ENCODE data around the gene SGCG.
"Not testable (repeated sequence)": the region's sequence is repeated elsewhere in the genome, so short reads cannot be mapped to it uniquely, and the experiment has no call there.

SGCG gene

DNA sequence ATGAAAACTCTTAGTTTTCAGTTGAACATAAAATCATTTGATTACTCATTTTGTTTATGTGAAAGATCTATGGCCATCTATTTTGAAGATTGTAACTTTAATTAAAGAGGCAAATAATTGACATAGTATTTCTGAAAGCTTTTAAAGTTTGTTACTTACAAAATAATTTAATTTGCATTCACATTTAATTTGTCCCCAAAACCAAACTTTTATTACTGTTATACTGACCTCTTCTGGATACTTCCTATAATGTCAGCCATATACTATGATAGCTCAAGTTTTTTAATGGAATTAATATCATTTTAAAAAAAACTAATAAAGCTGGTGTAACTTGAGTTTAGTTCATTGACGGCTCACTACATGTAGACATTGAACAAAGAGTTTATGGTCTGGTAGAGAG, 4.9 kb upstream of the SGCG start:
- no peaks in the 10 kb centered on the region for H3K27me3 Mint-ChIP-seq
- no peaks in the 10 kb centered on the region for H3K4me1 Mint-ChIP-seq
- H3K27ac Mint-ChIP-seq, result no peak overlapping the region
- DNase-seq, result no peak
- no peak overlapping the region for H3K4me3 Mint-ChIP-seq
- CTCF ChIA-PET, result no interaction called here
- no peaks in the 10 kb centered on the region for H3K9me3 Mint-ChIP-seq
- H3K36me3 Mint-ChIP-seq, result no peaks in the 10 kb centered on the region

- H3K27ac Mint-ChIP-seq, result no peak overlapping the region
- CTCF ChIA-PET, result no interaction called here
- no peaks in the 10 kb centered on the region for H3K4me1 Mint-ChIP-seq
- no peaks in the 10 kb centered on the region for H3K36me3 Mint-ChIP-seq
- no peak for DNase-seq
- H3K4me3 Mint-ChIP-seq, result no peak overlapping the region
- H3K27me3 Mint-ChIP-seq, result no peaks in the 10 kb centered on the region
- H3K9me3 Mint-ChIP-seq, result no peaks in the 10 kb centered on the region
Observed at GRCh38 chr13:23182142-23182541, 1.4 kb downstream of the SGCG start.

DNA sequence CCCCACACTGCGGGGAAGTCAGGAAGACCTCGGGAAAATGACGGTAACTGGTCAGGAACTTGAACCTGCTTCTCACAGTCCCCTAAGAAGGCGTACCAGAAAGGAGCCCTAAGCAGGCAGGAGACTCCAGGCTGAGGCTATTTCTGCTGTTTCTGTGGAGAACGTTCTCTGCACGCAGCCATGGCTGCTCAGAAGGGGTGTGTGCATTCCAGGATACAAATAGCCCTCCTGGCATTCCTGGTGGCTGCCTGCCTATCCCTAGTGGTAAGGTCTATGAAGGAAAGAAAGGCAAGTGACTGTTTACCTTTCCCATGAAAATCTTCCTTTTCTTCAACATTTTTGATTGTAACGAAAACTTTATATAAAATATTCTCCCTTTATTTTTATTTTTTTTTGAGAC, 2.5 kb downstream of the SGCG start:
- no peak overlapping the region for H3K4me3 Mint-ChIP-seq
- no peak for DNase-seq
- H3K27me3 Mint-ChIP-seq, result no peaks in the 10 kb centered on the region
- H3K36me3 Mint-ChIP-seq, result no peaks in the 10 kb centered on the region
- CTCF ChIA-PET, result no interaction called here
- H3K27ac Mint-ChIP-seq, result no peak overlapping the region
- no peaks in the 10 kb centered on the region for H3K4me1 Mint-ChIP-seq
- no peaks in the 10 kb centered on the region for H3K9me3 Mint-ChIP-seq

GRCh38 chr13:23185542-23185941, 4.8 kb downstream of the SGCG start:
- Mint-ChIP-seq H3K27ac (no peak overlapping the region), H3K4me3 (no peak overlapping the region), H3K4me1 (no peaks in the 10 kb centered on the region), H3K27me3 (no peaks in the 10 kb centered on the region), H3K36me3 (no peaks in the 10 kb centered on the region), H3K9me3 (no peaks in the 10 kb centered on the region)
- no peak for DNase-seq
- CTCF ChIA-PET, result no interaction called here

DNA sequence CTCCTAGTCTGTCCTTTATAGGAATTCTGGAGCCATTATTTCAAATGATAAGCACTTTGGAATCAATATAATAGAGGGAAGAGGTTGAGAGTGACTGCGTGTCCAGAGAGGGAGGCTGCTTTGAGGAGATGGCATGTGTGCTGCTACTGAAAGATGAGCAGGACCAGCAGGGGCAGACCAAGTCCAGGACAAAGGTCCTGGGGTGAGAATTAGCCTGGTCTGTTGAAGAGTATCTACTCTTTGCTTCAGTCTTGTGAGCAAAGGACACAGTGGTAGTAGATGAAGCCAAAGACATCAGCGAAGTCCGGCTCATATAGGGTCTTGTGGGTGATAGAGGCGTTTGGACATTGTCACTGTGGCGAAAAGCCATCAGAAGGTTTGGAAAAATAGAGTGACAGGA, 21.1 kb downstream of the SGCG start:
- H3K27ac Mint-ChIP-seq, result no peak overlapping the region
- DNase-seq, result no peak
- H3K4me3 Mint-ChIP-seq, result no peak overlapping the region
- peaks cover 8% of the 10 kb centered on the region for H3K27me3 Mint-ChIP-seq
- no peaks in the 10 kb centered on the region for H3K4me1 Mint-ChIP-seq
- CTCF ChIA-PET, result no interaction called here
- H3K9me3 Mint-ChIP-seq, result no peaks in the 10 kb centered on the region
- no peaks in the 10 kb centered on the region for H3K36me3 Mint-ChIP-seq

- CTCF ChIA-PET, result no interaction called here
- peaks cover 8% of the 10 kb centered on the region for H3K27me3 Mint-ChIP-seq
- H3K4me1 Mint-ChIP-seq, result no peaks in the 10 kb centered on the region
- no peak overlapping the region for H3K27ac Mint-ChIP-seq
- H3K4me3 Mint-ChIP-seq, result no peak overlapping the region
- DNase-seq, result no peak
- H3K9me3 Mint-ChIP-seq, result no peaks in the 10 kb centered on the region
- no peaks in the 10 kb centered on the region for H3K36me3 Mint-ChIP-seq
Observed at GRCh38 chr13:23202383-23202782, 21.6 kb downstream of the SGCG start.

DNA sequence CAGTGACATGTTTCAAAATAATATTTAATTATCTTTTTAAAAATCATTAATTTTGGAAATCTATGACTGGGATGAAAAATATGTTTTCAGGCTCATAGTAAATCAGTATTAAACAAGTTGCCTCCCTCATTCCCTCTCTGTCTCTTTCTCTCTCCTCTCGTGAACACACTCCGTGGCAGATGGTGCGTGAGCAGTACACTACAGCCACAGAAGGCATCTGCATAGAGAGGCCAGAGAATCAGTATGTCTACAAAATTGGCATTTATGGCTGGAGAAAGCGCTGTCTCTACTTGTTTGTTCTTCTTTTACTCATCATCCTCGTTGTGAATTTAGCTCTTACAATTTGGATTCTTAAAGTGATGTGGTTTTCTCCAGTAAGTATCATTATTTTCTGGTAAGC, 22.7 kb downstream of the SGCG start:
- Mint-ChIP-seq H3K36me3 (no peaks in the 10 kb centered on the region), H3K27me3 (peaks cover 8% of the 10 kb centered on the region), H3K4me1 (no peaks in the 10 kb centered on the region), H3K9me3 (no peaks in the 10 kb centered on the region), H3K27ac (no peak overlapping the region), H3K4me3 (no peak overlapping the region)
- no peak for DNase-seq
- CTCF ChIA-PET, result no interaction called here

DNA sequence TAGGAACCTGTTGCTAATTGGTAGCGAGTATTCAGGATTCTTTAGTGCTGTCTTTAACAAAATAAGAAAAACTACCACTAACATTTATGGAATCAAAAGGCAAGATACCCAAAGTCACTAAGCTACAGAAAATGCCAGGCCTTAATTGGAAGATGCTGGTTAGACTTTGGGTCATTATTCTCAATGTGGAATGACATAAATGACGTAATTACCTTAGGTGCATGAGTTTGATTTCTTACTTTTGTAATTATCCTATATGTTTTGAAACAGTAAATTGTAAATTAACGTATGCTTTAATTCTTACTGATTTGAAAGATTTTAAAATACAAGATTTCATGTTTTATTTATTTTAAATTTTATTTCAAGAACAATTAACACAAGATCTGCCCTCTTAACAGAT, 25.0 kb downstream of the SGCG start:
- no peak overlapping the region for H3K27ac Mint-ChIP-seq
- H3K9me3 Mint-ChIP-seq, result no peaks in the 10 kb centered on the region
- CTCF ChIA-PET, result no interaction called here
- no peak for DNase-seq
- H3K27me3 Mint-ChIP-seq, result peaks cover 8% of the 10 kb centered on the region
- H3K36me3 Mint-ChIP-seq, result no peaks in the 10 kb centered on the region
- no peak overlapping the region for H3K4me3 Mint-ChIP-seq
- H3K4me1 Mint-ChIP-seq, result no peaks in the 10 kb centered on the region

GRCh38 chr13:23212671-23213070, 31.9 kb downstream of the SGCG start:
- no peaks in the 10 kb centered on the region for H3K4me1 Mint-ChIP-seq
- H3K36me3 Mint-ChIP-seq, result no peaks in the 10 kb centered on the region
- peaks cover 8% of the 10 kb centered on the region for H3K9me3 Mint-ChIP-seq
- no peak overlapping the region for H3K27ac Mint-ChIP-seq
- DNase-seq, result no peak
- CTCF ChIA-PET, result no interaction called here
- H3K27me3 Mint-ChIP-seq, result no peaks in the 10 kb centered on the region
- no peak overlapping the region for H3K4me3 Mint-ChIP-seq

DNA sequence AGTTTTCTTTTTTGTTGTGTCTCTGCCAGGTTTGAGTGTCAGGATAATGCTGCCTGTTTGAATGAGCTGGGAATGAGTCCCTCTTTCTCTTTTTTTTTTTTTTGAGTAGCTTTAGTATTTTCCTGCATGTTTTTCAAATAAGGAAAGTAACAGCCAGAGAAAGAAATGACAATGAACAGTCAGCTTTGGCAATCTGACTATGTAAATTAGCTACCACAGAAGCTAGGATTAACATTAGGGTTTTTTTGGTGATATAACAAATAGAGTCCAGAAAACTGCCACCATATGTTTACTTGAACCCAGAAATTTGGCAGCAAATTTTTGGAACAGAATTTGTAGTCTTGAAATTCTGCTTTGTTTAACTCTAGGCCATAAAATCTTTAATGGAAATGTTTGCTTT, 50.5 kb downstream of the SGCG start:
- Mint-ChIP-seq H3K27me3 (no peaks in the 10 kb centered on the region), H3K9me3 (no peaks in the 10 kb centered on the region), H3K36me3 (no peaks in the 10 kb centered on the region), H3K4me3 (no peak overlapping the region), H3K27ac (no peak overlapping the region), H3K4me1 (no peaks in the 10 kb centered on the region)
- CTCF ChIA-PET, result no interaction called here
- DNase-seq, result no peak

DNA sequence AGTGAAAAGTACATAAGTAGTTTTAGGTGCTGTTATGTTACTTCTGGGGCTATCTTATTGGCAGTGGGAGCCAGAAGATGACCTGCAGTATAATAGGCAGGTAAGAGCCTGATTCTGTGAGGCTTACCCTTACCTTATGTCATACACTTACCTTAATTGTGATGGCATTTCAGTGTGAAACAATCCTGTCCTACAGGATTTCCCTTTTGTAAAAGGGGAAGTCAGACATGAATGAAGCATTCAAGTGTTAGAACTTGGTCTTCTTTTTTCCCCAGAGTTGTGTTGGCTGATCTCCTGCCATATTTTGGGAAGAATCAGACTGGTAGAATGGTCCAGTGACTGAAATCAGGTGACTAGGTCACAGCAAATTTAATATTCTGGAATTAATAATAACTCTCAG, 55.2 kb downstream of the SGCG start:
- Mint-ChIP-seq H3K27me3 (no peaks in the 10 kb centered on the region), H3K27ac (no peak overlapping the region), H3K4me3 (no peak overlapping the region), H3K36me3 (no peaks in the 10 kb centered on the region), H3K4me1 (no peaks in the 10 kb centered on the region), H3K9me3 (no peaks in the 10 kb centered on the region)
- no peak for DNase-seq
- CTCF ChIA-PET, result no interaction called here

DNA sequence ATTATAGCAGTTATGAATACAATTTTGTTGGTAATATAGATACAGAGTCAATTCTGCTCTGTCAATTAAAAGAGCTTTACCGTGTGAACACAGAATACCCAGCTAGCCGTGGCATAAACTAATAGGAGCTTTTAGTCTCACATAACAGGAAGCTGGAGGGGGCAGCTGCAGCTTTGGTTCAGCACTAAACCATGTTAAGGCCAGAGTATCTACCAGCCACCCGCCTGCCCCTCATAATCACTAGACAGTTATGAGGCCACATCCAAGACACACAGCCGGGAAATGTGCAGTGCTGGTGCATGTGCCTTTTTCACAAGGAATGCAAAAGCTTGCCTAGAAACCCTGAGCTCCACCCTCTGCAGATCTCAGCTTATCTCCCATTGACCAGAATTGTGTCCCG, 62.3 kb downstream of the SGCG start:
- Mint-ChIP-seq H3K27me3 (peaks cover 7% of the 10 kb centered on the region), H3K27ac (no peak overlapping the region), H3K9me3 (no peaks in the 10 kb centered on the region), H3K4me1 (no peaks in the 10 kb centered on the region), H3K4me3 (no peak overlapping the region), H3K36me3 (no peaks in the 10 kb centered on the region)
- CTCF ChIA-PET, result no interaction called here
- no peak for DNase-seq

DNA sequence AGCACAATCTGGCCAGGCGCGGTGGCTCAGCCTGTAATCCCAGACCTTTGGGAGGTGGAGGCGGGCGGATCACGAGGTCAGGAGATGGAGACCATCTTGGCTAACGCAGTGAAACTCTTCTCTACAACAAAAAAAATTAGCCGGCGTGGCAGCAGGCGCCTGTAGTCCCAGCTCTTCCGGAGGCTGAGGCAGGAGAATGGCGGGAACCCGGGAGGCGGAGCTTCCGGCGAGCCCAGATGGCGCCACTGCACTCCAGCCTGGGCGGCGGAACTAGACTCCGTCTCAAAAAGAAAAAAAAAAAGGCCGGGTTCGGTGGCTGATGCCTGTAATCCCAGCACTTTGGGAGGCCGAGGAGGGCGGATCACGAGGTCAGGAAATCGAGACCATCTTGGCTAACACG, 67.6 kb downstream of the SGCG start:
- CTCF ChIA-PET, H3K9me3 Mint-ChIP-seq: not testable (repeated sequence)

DNA sequence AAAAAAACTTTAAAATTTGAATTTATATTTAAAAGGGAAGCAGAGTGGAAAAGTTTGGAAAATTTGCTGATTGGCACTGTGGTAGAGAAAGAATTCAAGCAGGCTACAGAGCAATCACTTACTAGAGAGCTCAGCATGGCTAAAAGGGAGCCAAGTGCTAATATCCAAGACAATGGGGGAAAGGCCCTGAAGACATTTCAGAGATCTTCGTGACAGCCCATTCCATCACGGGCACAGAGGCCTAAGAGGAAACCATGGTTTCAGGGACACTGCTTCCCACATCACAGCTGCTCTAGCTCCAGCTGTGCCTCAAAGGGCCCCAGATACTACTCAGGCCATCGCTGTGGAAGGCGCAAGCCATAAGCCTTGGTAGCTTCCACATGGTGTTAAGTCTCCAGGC, 73.7 kb downstream of the SGCG start:
- Mint-ChIP-seq H3K27ac (no peak overlapping the region), H3K4me3 (no peak overlapping the region), H3K9me3 (peaks cover 2% of the 10 kb centered on the region)

More for the DNA sequence above, 67.6 kb downstream of the SGCG start:
- not testable (repeated sequence) for H3K27ac Mint-ChIP-seq, DNase-seq, H3K36me3 Mint-ChIP-seq, H3K4me1 Mint-ChIP-seq, H3K27me3 Mint-ChIP-seq, H3K4me3 Mint-ChIP-seq

DNA sequence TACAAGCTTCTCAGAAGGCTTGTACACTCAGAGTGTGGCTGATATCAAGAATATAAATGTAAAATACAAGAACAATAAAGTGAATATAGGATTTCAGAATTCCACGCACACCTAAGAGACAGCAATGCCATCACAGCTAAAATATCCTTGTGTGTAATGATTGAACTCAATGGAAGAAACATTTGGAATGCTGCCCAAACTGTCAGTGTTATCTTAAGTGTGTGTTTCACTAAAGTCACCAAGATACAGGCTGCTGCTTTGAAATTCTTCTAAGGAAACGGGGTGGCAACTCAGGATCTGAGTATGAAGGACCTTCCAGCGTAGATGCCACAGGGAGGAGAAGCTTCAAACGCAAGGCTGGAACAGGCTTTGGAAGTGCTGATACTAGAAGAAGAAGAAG, 86.8 kb downstream of the SGCG start:
- Mint-ChIP-seq H3K9me3 (no peaks in the 10 kb centered on the region), H3K36me3 (no peaks in the 10 kb centered on the region), H3K27me3 (peaks cover 3% of the 10 kb centered on the region), H3K4me1 (no peaks in the 10 kb centered on the region), H3K27ac (no peak overlapping the region), H3K4me3 (no peak overlapping the region)
- CTCF ChIA-PET, result no interaction called here
- DNase-seq, result no peak

More for the DNA sequence above, 73.7 kb downstream of the SGCG start:
- no peaks in the 10 kb centered on the region for H3K36me3 Mint-ChIP-seq
- CTCF ChIA-PET, result no interaction called here
- peaks cover 5% of the 10 kb centered on the region for H3K27me3 Mint-ChIP-seq
- no peak for DNase-seq
- H3K4me1 Mint-ChIP-seq, result no peaks in the 10 kb centered on the region

GRCh38 chr13:23268441-23268840, 87.7 kb downstream of the SGCG start:
- CTCF ChIA-PET, result no interaction called here
- no peaks in the 10 kb centered on the region for H3K36me3 Mint-ChIP-seq
- H3K9me3 Mint-ChIP-seq, result no peaks in the 10 kb centered on the region
- peaks cover 3% of the 10 kb centered on the region for H3K27me3 Mint-ChIP-seq
- H3K4me3 Mint-ChIP-seq, result no peak overlapping the region
- H3K4me1 Mint-ChIP-seq, result no peaks in the 10 kb centered on the region
- no peak for DNase-seq
- no peak overlapping the region for H3K27ac Mint-ChIP-seq

Data from activated naive CD4-positive, alpha-beta T cell treated with anti-CD3 and anti-CD28 coated beads, Interleukin-2, amount 10 ng/mL, durations not matched to agents 7 days and 5 days (primary cell).